CD4-positive, alpha-beta T cell (primary cell): ENCODE data around the gene OGFOD1. TPM values are rescaled to one million over a fixed set of nuclear protein-coding genes. Genes with fewer than 3 reads are reported as not detected.

ENCODE experiments used
- ATAC-seq: fragments of 200-7000 bp; cut with Tn5 transposase; one replicate; pipeline ENCODE4 v1.10.0; 2022; ENCODE audit warnings: mild to moderate bottlenecking; ENCODE audit not compliant: poor library complexity
- CTCF ChIA-PET: fragments of 350-600 bp; sonication (Branson Sonifier 250); formaldehyde crosslinking; loops from one replicate; lab custom pipeline; 2021; ENCODE audit warnings: antibody characterized with exemption, inconsistent platforms; lab: Charles Lee
- POLR2A ChIA-PET: fragments of 350-600 bp; sonication (Branson Sonifier 250); formaldehyde crosslinking; loops from one replicate; lab custom pipeline; 2021; ENCODE audit warnings: antibody characterized with exemption, inconsistent platforms; lab: Charles Lee
- DNase-seq, 14 experiments: peaks; one replicate each; pipeline ENCODE4 v3.0.0-alpha.2; 2013 to 2020; ENCODE audit warnings: mixed read lengths in 2 of 14
- H3K27ac ChIP-seq, 2 donors: one replicate each; pipeline versions ENCODE4 v1.5.1 to v1.7.0; 2013; ENCODE audit warnings: low read length in 2 of 2, low read depth in 1 of 2, mild to moderate bottlenecking in 1 of 2
- H3K27me3 ChIP-seq, 2 experiments: 1 replicate in 1 of 2; 2 replicates in 1 of 2; pipeline versions ENCODE4 v1.6.1 to v1.7.0; 2013; ENCODE audit warnings: low read length in 2 of 2, control low read depth in 1 of 2, mild to moderate bottlenecking in 1 of 2, moderate library complexity in 1 of 2; ENCODE audit not compliant: insufficient read depth in 2 of 2, control insufficient read depth in 1 of 2
- H3K36me3 ChIP-seq: one replicate; pipeline ENCODE4 v1.6.1; 2013; ENCODE audit warnings: low read length, control low read depth; ENCODE audit not compliant: insufficient read depth
- H3K4me1 ChIP-seq: one replicate; pipeline ENCODE4 v1.6.1; 2013; ENCODE audit warnings: low read length, control low read depth; ENCODE audit not compliant: insufficient read depth
- H3K4me3 ChIP-seq: one replicate; pipeline ENCODE4 v1.5.1; 2013; ENCODE audit warnings: mild to moderate bottlenecking, low read length, moderate library complexity
- H3K9me3 ChIP-seq, 2 experiments: 1 replicate in 1 of 2; 2 replicates in 1 of 2; pipeline versions ENCODE4 v1.6.1 to v1.7.0; 2013; ENCODE audit warnings: low read length in 2 of 2, mild to moderate bottlenecking in 2 of 2, control low read depth in 1 of 2, moderate library complexity in 1 of 2; ENCODE audit not compliant: control insufficient read depth in 1 of 2, insufficient read depth in 1 of 2
- H3K27ac Mint-ChIP-seq: one replicate; pipeline ENCODE4 v1.8.0; 2020; ENCODE audit warnings: mixed read lengths
- H3K27me3 Mint-ChIP-seq: one replicate; pipeline ENCODE4 v1.8.0; 2021; ENCODE audit warnings: mixed read lengths
- H3K36me3 Mint-ChIP-seq: one replicate; pipeline ENCODE4 v1.8.0; 2021; ENCODE audit warnings: low read depth, mixed read lengths
- H3K4me1 Mint-ChIP-seq: one replicate; pipeline ENCODE4 v1.8.0; 2021; ENCODE audit warnings: low read depth, mixed read lengths
- H3K4me3 Mint-ChIP-seq: one replicate; pipeline ENCODE4 v1.8.0; 2020; ENCODE audit warnings: mild to moderate bottlenecking, mixed read lengths
- H3K9me3 Mint-ChIP-seq: one replicate; pipeline ENCODE4 v1.8.0; 2020; ENCODE audit warnings: mixed read lengths
- CTCF ChIP-seq: fragments of 200-600 bp; IDR thresholded peaks from one replicate; pipeline ENCODE4 v1.8.0; 2022; ENCODE audit warnings: antibody characterized with exemption, mild to moderate bottlenecking
- intact Hi-C, 2 experiments: fragments of 100-400 bp; cut with DNase I in 1 of 2; cut with micrococcal nuclease in 1 of 2; formaldehyde crosslinking; loops; one replicate each; pipeline versions ENCODE4 v1.15.1 to v1.9.0; 2023 to 2025; cut with DNase I, micrococcal nuclease
- total RNA-seq, 174 experiments: library from RNA in 2 of 174; stranded (reverse) in 2 of 174; gene quantifications; one replicate each; pipeline ENCODE4 v1.2.3 and lab custom pipeline; 2021 to 2026

OGFOD1 gene
- total RNA-seq, 2 experiments from 2014 or later, result 14.6 to 14.8 TPM

- no peak for ATAC-seq
- ChIA-PET POLR2A (no interaction called here), CTCF (no interaction called here)
- no peaks in the 10 kb centered on the region for H3K9me3 ChIP-seq
- no peaks in the 10 kb centered on the region for H3K4me1 ChIP-seq
- no peak overlapping the region for H3K4me3 Mint-ChIP-seq
- peaks cover 6% of the 10 kb centered on the region for H3K4me1 Mint-ChIP-seq
- intact Hi-C loops, result no loop called here
- no peak overlapping the region for H3K27ac Mint-ChIP-seq
- no peak for DNase-seq
- H3K27me3 Mint-ChIP-seq, result no peaks in the 10 kb centered on the region
- no peak overlapping the region for H3K4me3 ChIP-seq
- no peaks in the 10 kb centered on the region for H3K27me3 ChIP-seq
- H3K9me3 Mint-ChIP-seq, result no peaks in the 10 kb centered on the region
- no peak overlapping the region for H3K27ac ChIP-seq
- TF ChIP-seq CTCF, result no peak
- peaks cover 89% of the 10 kb centered on the region for H3K36me3 Mint-ChIP-seq
- H3K36me3 ChIP-seq, result peaks cover 80% of the 10 kb centered on the region
Measured at GRCh38 chr16:56463153-56463552, 11.8 kb downstream of the OGFOD1 start.

- TF ChIP-seq CTCF, result no peak
- Histone ChIP-seq H3K4me1 (no peaks in the 10 kb centered on the region), H3K27me3 (no peaks in the 10 kb centered on the region), H3K9me3 (no peaks in the 10 kb centered on the region), H3K27ac (no peak overlapping the region), H3K36me3 (peaks cover 80% of the 10 kb centered on the region), H3K4me3 (no peak overlapping the region)
- CTCF ChIA-PET, result no interaction called here
- intact Hi-C loops, result no loop called here
- H3K4me3 Mint-ChIP-seq, result no peak overlapping the region
- H3K36me3 Mint-ChIP-seq, result peaks cover 95% of the 10 kb centered on the region
- H3K27ac Mint-ChIP-seq, result no peak overlapping the region
- ATAC-seq (no peak), DNase-seq (no peak)
- H3K4me1 Mint-ChIP-seq, result no peaks in the 10 kb centered on the region
- no peaks in the 10 kb centered on the region for H3K9me3 Mint-ChIP-seq
- no peaks in the 10 kb centered on the region for H3K27me3 Mint-ChIP-seq
- POLR2A ChIA-PET, result interaction anchor here (1.3 kb wide), 1 partner anchor 15 kb away, joined by 3 read pairs; the partner anchor contains the start of genes NUDT21 and OGFOD1
Measured at GRCh38 chr16:56466344-56466743, 15.0 kb downstream of the OGFOD1 start.

- Histone ChIP-seq H3K36me3 (peaks cover 88% of the 10 kb centered on the region), H3K27ac (no peak overlapping the region), H3K9me3 (no peaks in the 10 kb centered on the region), H3K4me1 (no peaks in the 10 kb centered on the region), H3K27me3 (no peaks in the 10 kb centered on the region), H3K4me3 (no peak overlapping the region)
- Mint-ChIP-seq H3K9me3 (no peaks in the 10 kb centered on the region), H3K4me1 (no peaks in the 10 kb centered on the region), H3K27me3 (no peaks in the 10 kb centered on the region), H3K4me3 (no peak overlapping the region), H3K36me3 (peaks cover 98% of the 10 kb centered on the region), H3K27ac (no peak overlapping the region)
- no peak for ATAC-seq
- CTCF ChIA-PET, result no interaction called here
- no peak for DNase-seq
- intact Hi-C loops, result no loop called here
- POLR2A ChIA-PET, result no interaction called here
- TF ChIP-seq CTCF, result no peak
Measured at GRCh38 chr16:56468800-56469199, 17.4 kb downstream of the OGFOD1 start.
